ENCODE data around the gene CDT1.

CDT1 gene

DNA sequence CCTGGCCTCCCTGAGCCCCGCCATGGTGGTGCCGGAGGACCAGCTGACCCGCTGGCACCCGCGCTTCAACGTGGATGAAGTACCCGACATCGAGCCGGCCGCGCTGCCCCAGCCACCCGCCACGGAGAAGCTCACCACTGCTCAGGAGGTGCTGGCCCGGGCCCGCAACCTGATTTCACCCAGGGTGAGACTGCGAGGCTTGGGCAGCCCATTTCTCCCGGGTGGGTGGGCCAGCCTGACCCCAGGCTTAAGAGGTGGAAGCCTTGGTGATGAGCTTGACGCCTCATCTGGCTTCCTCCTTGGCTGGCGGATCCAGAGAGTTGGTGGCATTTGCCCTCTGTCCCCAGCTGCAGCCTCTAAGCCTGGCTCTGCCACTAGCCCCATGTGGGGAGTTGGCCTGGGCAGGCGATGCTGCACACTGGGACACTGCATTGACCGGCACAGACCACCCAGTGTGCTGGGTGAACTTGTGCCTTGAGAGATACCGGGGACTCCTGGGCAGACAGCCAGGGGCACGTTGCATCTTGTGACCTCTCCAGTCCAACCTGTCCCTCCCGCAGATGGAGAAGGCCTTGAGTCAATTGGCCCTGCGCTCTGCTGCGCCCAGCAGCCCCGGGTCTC lies 3.0 kb downstream of the CDT1 start:
- DNase-seq: no peak

DNA sequence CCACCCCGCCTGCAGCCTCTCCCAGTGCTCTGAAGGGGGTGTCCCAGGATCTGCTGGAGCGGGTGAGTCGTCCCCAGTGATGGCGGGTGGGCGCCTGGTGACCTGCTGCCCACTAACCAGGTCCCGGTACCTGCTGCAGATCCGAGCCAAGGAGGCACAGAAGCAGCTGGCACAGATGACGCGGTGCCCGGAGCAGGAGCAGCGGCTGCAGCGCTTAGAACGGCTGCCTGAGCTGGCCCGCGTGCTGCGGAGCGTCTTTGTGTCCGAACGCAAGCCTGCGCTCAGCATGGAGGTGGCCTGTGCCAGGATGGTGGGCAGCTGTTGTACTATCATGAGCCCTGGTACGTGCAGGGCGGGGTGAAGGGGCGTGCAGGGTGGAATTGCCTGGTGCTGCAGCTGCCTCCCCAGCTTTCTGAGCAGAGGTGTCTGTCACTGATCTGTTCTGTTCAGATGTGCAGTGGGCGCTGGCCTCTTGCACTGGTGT lies 3.6 kb downstream of the CDT1 start:
- DNase-seq: no peak

DNA sequence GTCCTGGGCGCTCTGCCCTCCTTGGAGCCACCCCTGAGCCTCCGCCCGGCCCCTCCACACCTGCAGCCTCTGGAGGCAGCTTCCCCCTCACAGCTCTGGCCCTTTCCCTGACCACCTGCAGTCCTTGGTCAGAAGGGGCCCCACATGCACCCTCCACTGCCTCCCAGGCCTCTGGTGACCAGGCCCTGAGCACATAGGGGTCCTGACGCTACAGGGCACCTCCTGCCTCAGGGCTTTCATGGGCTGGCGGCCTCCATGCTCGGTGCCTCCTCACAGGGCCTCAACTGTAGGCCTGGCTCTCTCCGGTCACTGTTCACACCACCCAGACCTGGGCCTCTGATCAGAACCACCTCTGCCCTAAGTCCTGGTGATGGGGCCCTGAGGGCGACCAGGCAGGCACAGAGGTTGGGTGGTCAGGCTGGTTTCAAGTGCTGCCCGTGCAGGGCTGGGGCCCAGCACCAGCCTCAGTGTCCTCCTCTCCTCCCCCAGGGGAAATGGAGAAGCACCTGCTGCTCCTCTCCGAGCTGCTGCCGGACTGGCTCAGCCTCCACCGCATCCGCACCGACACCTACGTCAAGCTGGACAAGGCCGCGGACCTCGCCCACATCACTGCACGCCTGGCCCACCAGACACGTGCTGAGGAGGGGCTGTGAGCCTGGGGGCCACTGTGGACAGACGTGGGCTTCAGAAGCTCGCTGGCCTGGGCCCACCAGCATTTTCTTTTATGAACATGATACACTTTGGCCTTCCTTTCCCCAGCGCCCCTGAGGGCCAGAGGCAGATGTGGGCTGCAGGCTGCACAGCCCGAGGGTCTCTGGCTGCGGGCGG lies 4.3 kb downstream of the CDT1 start:
- DNase-seq: no peak

DNA sequence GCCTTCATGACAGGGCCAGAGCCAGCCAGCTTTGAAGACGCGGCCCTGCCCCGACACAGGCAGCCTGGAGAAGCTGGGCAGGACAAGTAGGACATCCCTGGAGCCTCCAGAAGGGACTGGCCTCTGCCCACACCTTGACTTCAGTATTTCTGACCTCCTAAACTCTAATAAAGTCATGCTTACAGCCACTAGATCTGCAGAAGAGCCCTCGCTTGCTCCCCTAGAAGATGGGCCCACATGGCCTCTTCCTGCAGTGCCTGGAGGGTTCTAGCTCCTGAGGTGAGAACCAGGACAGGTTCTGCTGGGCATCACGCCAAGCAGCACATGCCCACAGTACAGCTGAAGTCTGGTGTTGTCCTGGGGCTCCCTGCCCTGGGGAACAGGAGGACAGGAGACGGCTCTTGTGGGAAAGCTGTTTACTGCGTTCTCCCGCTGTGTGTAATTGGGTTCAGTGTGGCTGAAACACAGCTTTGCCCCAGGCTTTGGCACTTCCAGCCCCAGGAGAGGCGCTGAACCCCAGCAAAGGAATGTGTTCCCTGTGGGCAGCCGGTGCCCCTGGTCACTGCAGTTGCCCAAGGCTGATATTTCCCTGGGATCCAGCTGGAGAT lies 5.6 kb downstream of the CDT1 start:
- DNase-seq: no peak

DNA sequence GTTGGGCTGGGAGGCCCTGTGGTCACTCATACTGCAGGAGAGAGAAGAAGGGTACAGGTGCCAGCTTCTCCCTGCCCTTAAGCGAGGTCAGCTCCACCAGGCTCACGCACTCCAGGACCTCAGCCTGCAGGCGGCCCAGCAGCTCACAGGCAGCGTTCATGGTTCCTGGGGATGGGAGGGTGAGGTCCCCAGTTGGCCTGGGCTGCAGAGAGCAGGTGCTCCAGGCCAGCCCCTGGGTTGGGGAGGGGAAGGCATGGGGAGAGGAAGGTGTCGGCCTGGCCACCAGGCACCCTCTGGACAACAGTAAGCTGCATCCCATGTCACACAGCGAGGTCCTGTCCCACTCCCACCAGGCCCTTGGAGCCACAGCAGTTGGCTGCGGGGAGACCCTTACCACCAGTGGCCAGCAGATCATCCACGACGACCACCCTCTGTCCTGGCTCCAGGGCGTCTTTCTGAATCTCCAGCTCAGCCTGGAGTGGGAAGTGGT lies 6.1 kb downstream of the CDT1 start:
- no peak for DNase-seq

DNA sequence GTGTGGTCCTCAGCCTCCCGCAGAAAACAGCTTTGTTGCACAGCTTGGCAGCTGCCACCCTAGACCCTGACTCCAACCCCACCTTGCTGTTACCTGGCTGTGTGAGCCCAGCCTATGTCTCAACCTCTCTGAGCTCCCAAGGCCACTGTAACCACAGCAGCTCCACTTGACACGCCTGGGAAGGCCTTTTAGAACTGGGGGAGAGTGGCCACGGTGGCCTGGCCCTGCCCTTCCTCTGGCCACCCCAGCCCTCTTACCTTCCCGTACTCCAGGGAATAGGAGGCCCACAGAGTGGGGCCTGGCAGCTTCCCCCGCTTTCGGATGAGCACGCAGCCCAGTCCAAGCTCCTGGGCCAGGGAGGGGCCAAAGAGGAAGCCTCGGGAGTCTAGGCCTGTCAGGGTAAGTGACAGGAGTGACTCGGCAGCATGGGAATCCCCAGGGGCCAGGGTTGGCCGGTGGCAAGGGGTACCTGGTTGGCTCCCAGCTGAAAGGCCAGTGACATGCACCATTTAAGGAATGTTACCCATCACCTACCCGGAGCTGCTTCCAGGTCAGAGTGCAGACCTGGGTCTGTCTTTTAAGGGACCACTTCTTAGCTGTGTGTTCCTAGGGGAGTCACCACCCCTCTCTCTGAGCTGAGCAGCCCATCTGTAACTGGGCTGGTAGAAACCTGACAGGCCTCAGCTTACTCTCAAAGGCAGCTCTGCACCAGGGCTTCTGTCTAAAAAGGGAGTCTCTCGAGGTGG lies 6.8 kb downstream of the CDT1 start:
- peak; percentile 35 to 45 for DNase-seq

DNA sequence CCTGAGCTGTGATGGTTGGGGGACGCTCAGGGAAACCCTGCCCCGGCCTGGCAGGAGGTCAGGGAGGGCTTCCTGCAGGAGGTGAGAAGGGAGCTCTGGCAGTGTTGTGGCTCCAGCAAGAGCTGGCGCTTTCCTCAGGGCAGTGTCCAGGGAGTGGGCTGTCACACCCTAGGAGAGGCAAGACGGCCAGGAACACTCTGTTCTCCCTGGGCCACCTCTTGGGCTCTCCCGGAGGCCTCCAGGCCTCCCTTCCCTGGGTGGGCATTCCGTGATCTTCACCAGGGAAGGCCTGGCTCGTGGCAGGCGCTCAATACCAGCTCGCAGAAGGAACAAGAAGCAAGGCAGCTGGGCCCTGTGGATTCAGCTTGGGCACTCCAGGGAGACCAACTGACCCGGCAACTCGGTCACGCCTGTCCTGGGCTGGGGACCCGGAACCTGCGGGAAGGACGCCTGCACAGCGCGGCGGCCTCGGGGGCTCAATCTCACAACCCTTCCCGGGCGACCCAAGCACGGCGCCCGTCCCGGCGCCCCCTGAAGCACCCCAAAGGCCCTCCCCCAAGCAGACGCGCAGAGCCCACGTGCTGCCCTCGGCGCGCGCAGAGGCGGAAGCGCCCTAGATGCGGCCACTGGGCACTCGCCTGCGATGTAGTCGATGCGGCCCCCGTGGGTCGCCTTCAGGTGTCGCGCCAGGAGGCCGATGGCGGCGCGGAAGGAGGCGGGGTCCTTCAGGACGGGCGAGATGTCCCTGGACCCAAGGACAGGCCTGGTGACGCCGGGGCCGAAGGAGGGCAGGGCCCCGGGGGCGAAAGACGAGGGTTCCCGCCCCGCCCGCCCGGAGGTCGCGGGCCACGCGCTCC lies 7.6 kb downstream of the CDT1 start:
- DNase-seq: peak; percentile 43 to 60

DNA sequence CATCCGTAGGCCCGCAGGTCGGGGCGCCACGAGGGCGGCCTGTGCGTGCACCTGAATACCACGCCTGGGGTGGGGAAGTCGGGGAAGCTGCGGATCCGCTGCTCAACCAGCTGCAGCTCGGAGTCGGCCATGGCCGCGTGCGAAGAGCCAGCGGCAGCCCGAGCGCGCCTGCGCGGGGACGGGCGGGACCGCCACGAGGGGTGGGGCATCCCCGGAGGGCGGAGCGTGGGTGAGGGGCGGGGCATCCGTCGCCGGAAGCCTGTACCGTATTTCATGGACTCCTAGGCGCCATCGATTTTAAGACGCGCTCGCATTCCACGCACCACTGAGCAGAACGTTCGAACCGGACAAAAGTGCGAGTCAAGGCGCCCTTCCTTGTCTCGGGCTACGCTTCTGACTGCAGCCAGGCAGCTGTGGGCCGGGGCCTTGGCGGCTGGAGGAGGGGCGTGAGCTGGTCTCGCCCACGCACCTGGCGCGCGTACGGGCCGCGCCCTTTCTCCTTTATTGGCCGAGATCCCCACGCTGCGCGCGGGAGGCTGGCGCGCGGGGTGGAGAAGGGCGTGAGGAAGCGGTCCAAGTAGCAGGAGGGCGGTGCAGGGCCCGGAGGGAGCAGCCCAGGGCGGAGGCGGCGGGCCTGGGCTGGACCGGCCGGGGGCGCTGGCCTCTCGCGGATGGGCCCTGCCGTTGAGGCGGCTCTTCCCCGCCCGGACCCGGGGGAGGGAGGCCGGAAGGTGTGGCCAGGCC lies 8.4 kb downstream of the CDT1 start, which contains the start of gene APRT:
APRT (minus strand) TSS at position 160 of the 744 bp plus-strand sequence; CDS start at position 131, 29 bp downstream.
- peak; percentile 80 to 84 for DNase-seq

DNA sequence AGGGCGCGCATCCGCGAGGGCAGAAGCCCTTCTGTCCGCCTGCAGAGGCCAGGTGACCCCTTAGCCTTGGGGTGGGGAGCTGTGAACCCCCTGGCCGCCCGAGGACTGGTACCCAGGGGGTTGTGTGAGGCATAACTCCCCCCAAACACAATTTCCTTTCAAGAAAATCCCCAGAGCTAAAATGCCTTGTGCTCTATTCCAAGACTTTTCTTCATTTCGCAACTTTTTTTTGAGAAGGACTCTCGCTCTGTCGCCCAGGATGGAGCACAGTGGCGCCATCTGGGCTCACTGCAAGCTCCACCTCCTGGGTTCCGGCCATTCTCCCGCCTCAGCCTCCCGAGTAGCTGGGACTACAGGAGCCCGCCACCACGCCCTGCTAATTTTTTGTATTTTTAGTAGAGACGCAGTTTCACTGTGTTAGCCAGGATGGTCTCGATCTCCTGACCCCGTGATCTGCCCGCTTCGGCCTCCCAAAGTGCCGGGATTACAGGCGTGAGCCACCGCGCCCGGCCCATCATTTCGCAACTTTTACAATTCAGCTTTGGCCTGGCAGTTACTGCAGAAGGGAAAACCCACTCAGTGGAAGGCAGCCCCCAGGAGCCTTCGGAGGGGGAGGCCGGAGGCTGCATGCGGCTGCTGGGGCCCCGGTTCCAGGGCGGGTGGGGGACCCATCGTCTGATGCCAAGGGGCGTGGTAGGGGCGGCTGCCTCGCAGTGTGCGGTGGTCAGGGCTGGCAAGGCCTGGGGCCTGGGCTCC lies 9.1 kb downstream of the CDT1 start:
- DNase-seq: peak; percentile 65 to 77

DNA sequence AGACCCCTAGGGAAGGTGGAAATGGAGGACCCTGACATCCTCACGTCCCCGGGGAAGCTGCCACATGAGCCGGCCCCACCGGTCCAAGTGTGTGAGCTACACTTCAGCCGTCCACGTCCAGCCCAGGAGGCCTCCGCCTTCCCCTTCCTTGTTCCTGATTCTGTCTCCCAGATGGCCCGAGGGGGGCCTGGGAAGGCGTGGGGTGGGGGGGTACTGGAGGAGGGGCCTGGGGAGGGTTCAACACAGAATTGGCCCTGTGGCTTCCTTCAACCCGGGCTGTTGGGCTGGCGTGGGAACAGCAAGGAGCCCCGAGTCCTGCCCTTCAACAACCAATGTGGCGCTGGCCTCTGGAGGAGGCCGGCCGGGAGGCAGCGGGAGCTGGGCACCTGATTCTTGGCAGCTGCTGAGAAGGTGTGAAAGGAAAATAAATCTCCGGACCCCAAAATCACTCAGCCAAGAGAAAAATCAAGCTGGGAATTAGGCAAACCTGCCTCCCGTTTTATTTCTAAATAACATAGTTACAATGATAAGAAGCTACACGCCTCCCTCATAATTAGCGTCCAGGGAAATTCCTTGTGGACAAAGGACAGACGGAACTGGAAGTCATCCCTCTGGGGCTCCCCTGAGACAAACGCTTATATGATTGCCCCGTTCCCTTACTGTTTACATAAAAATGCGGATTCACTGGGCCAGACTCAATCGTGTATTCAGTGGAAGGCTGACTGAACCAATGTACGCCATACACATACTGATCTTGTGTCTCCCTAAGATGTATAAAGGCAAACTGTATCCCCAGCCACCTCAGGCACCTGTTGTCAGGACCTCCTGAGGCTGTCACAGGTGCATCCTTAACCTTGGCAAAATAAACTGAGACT lies 9.9 kb downstream of the CDT1 start:
- no peak for DNase-seq

DNA sequence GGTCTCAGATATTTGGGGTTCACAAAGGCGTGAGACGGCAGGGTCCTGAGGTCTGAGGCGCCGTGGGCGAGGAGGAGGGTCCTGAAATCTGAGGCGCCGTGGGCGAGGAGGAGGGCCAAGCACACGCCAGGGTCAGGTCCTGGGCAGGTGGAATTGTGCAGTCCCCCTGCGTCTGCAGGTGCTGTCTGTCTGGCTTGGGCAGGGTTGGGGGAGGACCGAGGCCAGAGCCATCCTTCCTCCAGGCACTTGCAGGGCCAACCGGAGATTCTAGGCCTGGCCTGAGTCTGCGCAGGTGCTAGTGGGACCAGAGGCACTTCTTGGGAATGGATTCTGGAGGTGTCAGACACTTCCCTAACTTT lies 10.5 kb downstream of the CDT1 start:
- DNase-seq: no peak

DNA sequence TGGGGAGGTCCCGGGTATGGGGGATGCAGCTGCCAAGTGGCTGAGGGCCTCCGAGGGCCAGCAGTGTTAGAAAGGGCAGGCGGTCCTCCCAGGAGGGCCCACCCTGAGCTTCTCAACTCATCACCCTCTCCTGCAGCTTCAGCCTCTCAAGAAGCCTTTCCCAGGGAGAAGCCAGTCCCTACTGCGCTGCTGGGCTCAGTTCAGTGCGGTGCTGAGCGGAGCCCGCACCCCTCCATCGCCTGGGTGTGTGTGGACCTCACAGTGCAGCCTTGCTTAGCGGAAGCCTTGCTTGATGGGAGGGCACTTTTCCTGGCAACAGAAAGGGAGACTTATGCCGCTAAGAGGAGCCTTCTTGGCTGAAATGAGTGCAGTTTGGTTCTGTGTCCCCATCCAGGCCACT lies 11.6 kb downstream of the CDT1 start:
- no peak for DNase-seq

DNA sequence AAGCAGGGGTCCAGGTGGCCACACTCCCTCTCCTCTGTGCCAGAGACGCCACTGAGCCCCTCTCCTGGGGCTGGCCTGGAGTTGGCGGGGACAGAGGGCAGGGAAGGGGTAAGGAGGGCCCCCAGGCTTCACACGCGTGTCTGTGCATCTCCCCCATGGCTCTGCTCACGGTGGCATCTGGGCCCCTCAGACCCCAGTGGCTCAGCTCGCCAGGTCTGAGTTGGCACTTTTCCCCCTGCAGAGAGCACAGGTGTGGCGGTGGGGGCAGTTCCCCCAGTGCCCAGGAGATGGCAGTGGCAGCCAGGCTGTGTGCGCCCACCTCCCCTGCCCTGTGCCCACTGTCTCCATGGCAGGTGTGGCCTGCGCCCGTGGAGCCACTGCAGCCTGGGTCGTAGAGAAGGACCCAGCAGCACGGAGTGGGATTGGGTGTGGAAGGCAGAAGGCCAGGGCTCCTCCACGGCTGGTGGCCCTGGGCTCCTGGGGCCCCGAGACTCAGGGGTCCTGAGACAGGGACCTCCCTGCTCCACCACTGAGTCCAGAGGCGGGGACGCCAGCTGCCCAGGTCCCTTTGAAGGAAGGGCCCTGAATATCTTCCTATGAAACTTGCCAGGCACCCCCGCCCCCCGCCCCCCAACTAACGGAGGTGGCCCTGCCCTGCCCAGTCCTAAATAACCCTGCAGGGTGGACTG lies 12.5 kb downstream of the CDT1 start:
- DNase-seq: peak; percentile 32 to 45

DNA sequence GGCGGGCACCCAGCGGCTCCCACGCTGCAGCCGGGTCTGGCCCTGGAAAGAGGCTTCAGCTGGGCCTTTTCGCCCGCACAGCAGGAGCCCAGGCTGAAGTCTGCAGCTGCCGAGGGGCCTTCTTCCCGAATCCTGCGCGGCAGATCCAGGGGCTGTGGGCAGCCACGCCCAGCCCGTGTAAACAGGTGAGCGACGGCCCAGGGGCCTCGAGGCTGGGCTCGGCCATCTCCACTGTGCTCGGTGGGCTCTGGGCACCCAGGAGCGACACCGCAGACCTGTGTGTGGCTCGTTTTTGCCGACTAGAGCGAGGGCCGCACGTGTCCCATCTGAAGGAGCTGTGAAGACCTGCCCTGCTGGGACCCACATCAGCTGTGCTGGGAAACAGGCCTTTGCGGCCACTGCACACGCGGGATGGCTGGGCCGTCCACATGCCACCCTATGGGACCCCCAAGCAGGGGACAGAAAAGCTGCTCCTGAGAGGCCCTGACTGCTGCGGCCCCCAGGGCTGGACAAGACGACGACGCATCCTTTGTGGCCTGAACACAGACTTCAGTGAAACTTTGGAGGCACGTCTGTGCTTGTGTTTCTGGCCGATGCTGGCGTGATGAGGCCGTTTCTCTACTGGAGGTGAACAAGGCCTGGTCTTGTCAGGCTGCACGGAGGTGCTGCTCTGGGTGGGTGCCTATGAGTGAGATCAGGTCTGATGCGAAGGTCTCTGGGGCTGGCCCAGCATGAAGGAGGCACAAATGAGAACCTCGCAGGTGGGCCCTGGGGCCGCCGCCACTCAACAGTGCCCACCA lies 13.3 kb downstream of the CDT1 start:
- no peak for DNase-seq

DNA sequence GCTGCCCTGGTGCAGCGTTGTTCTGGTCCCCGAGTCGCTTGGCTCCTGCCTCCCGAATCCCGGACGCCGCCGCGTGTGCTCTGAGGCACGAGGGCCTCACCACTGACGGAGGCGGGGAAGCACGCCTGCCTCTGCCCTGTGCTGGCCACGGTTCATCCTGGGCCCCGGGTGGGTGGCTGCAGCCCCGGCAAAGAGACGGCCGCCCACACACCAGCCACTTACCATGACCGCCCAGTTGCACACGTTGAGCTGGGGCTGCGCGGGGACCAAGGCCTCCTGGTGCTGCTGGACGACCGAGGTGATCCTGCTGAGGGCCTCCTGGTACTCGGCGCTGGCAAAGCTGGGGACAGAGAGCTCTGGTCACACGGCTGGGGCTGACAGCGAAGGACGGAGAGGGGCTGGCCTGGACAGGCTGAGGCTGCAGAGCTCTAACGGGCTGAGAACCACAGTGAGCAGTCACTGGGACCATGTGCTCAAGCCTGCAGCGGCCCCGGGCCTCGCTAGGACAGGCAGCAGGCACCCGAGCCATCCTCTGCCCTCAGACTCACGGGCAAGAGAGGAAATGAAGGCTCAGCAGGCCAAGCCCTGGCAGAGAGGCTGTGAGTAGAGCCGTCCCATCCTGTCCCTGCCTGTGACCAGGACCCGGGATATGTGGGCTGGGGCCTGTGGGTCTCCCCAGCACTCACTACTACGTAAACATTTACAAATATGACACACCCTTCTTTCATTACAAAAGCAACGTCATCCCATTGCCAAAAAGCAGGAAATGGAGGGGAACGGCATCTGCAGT lies 14.4 kb downstream of the CDT1 start:
- DNase-seq: no peak

DNA sequence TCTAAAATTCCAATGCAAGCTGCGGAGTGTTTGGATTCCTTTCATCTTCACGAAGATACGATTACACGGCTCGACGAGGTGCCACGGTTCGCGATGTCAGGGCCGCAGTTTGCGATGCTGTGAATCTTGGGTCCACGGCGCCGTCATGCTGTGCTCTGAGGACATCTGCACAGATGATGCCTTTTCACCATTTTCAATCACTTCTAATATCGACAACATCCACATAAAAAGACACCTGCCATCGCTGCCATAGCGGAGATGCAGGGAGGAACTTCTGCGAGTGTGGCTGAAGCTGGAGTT lies 14.9 kb downstream of the CDT1 start:
- no peak for DNase-seq

DNA sequence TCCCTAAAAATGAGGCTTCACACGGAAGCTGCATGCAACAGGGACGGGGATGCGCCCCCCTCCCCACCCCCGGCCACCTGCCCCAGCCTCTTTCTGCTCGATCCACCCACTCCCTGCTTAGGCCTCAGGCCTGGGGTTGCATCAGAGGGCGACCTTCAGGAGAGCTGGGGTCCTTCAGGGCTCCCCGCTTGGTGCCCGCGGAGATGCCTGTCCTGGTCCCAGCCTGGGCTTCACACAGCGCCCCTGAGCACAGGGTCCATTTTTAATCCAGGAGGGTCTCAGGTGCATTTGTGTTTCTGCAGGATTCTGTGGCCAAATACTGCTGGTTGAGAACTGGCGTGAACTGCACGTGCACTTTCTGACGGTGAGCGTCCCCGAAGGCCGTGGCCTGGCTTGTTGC lies 15.5 kb downstream of the CDT1 start:
- DNase-seq: no peak
